A673 (cell line): ENCODE results near the gene SCARB1.

Source experiments
- CTCF ChIP-seq: fragments of 300-800, 200-600 bp; sonication (generic); conservative IDR thresholded peaks from 2 replicates; pipeline ENCODE4 v1.5.1; 2017; ENCODE audit warnings: low read depth, mild to moderate bottlenecking, antibody characterized with exemption, low read length, moderate library complexity, mixed read lengths
- EZH2 ChIP-seq: fragments of 200-600 bp; sonication (generic); IDR thresholded peaks from 2 replicates; pipeline ENCODE4 v1.6.1; 2017; ENCODE audit warnings: borderline replicate concordance, low read depth, mild to moderate bottlenecking, mixed read lengths, antibody characterized with exemption, low read length; ENCODE audit not compliant: poor library complexity, severe bottlenecking

- TF ChIP-seq EZH2 (no peak), CTCF (no peak)
Observed at GRCh38 chr12:124867401-124867930, 3.8 kb upstream of the SCARB1 start.
